ENCODE data around the gene GSTO2.

Gene GSTO2

GRCh38 chr10:104345515-104345914, 76.5 kb downstream of the GSTO2 start:
- in situ Hi-C loops (cut with MboI; ENCODE audit: low pct_unique_long_range_greater_than_20kb, low sequenced_read_pairs, unreplicated experiment) = loop anchor here (5.0 to 10.0 kb wide), 2 partner anchors 33 to 51 kb away; no protein-coding TSS in a partner anchor

DNA sequence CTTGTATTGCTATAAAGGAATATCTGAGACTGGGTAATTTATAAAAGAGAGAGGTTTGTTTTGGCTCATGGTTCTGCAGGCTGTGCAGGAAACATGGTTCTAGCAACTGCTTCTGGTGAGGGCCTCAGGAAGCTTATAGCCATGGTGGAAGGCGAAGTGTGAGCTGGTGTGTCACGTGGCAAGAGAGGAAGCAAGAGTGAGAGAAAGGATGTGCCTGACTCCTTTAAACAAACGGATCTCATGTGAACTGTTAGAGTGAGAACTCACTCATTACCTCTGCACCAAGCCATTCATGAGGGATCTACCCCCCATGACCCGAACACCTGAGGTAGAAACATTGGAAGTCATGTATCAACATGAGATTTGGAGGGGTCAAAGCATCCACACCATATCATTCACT, 77.0 kb downstream of the GSTO2 start:
- in situ Hi-C loops (cut with MboI; ENCODE audit: low pct_unique_long_range_greater_than_20kb, low sequenced_read_pairs, unreplicated experiment) = loop anchor here (5.0 to 10.0 kb wide), 2 partner anchors 34 to 51 kb away; no protein-coding TSS in a partner anchor
- TF ChIP-seq, protein P1, sequence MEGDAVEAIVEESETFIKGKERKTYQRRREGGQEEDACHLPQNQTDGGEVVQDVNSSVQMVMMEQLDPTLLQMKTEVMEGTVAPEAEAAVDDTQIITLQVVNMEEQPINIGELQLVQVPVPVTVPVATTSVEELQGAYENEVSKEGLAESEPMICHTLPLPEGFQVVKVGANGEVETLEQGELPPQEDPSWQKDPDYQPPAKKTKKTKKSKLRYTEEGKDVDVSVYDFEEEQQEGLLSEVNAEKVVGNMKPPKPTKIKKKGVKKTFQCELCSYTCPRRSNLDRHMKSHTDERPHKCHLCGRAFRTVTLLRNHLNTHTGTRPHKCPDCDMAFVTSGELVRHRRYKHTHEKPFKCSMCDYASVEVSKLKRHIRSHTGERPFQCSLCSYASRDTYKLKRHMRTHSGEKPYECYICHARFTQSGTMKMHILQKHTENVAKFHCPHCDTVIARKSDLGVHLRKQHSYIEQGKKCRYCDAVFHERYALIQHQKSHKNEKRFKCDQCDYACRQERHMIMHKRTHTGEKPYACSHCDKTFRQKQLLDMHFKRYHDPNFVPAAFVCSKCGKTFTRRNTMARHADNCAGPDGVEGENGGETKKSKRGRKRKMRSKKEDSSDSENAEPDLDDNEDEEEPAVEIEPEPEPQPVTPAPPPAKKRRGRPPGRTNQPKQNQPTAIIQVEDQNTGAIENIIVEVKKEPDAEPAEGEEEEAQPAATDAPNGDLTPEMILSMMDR (IDR thresholded peaks at IDR 0.05; ENCODE audit: extremely low read depth, insufficient read depth, missing control alignments) = no peak

More at GRCh38 chr10:104345515-104345914, 76.5 kb downstream of the GSTO2 start:
- DNase-seq (ENCODE audit: low spot score) = no peak
- TF ChIP-seq, protein P1 (IDR thresholded peaks at IDR 0.05; ENCODE audit: extremely low read depth, insufficient read depth, missing control alignments) = no peak

DNA sequence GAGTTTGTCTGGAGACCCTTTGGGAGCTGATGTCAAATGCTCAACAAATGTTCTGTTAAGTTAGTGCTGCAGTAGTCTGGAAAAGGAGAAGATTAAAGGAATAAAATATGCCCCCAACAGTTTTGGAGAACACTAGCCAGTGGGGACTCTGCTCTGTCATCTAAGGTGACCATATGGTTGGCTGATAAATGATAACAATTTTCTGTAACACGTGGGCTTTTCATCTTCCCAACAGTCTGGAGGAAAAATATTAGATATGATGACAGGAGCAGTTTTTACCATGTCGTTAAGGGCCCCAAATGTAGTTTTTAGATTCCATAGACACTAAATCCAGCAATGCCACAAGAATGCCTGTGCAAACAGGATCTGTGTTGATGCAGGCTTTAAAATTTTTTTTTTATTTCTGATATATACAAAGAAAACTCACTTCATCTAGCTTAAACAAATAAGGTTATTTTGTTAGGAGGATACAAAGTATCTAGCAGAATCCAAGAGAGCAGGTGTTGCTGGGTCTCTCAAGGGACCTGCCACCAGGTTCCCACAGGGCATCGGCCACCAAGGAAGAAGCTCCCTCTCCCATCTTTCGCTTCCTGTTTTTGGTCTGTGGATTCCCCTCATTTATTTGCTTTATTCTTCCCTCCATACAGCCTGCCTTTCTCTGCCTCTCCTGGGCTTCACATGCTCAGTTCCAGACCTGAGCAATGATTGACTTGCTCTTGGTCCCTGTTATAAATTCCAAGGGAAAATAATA, 78.5 kb downstream of the GSTO2 start:
- TF ChIP-seq, protein P1 (IDR thresholded peaks at IDR 0.05; ENCODE audit: extremely low read depth, insufficient read depth, missing control alignments) = no peak
- in situ Hi-C loops (cut with MboI; ENCODE audit: low pct_unique_long_range_greater_than_20kb, low sequenced_read_pairs, unreplicated experiment) = loop anchor here (5.0 to 10.0 kb wide), 2 partner anchors 35 to 53 kb away; no protein-coding TSS in a partner anchor
- DNase-seq (ENCODE audit: low spot score) = no peak

More for the DNA sequence above, 77.0 kb downstream of the GSTO2 start:
- DNase-seq (ENCODE audit: low spot score) = no peak

- in situ Hi-C loops (cut with MboI; ENCODE audit: low pct_unique_long_range_greater_than_20kb, low sequenced_read_pairs, unreplicated experiment) = loop anchor here (5.0 to 10.0 kb wide), 2 partner anchors 36 to 54 kb away; no protein-coding TSS in a partner anchor
- no peak for DNase-seq (ENCODE audit: low spot score)
- TF ChIP-seq, protein P1 (IDR thresholded peaks at IDR 0.05; ENCODE audit: extremely low read depth, insufficient read depth, missing control alignments) = no peak
These were observed 79.6 kb downstream of the GSTO2 start for GRCh38 chr10:104348601-104349000.

GRCh38 chr10:104349623-104350126, 80.7 kb downstream of the GSTO2 start:
- peak; percentile 41 for DNase-seq (ENCODE audit: low spot score)
- in situ Hi-C loops (cut with MboI; ENCODE audit: low pct_unique_long_range_greater_than_20kb, low sequenced_read_pairs, unreplicated experiment) = loop anchor here (5.0 to 10.0 kb wide), 2 partner anchors 37 to 55 kb away; no protein-coding TSS in a partner anchor
- TF ChIP-seq, protein P1 (IDR thresholded peaks at IDR 0.05; ENCODE audit: extremely low read depth, insufficient read depth, missing control alignments) = no peak

DNA sequence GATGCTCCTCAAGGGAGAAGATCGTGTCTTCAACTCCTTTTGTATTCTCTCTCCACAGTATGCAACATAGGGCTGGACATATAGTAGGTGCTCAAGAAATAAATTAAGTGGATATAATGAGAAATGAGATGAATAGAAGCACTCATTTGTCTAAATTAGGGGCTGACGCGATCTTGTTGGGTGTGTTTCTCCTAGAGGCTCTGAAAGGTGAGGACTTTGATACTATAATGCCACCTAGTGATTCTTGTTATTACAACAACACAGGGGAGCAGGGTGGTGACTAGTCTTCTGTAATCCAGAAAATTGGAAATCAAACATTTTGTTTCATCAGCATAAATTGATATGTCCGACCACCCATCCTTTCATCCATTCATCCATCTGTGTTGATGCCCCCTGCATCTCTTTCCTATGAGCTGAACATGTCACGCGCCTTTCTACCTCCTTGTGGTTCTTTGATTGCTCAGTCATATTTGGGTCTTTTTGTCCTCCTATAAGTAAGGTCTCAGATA, 81.2 kb downstream of the GSTO2 start:
- in situ Hi-C loops (cut with MboI; ENCODE audit: low pct_unique_long_range_greater_than_20kb, low sequenced_read_pairs, unreplicated experiment) = no loop called here
- TF ChIP-seq, protein P1 (IDR thresholded peaks at IDR 0.05; ENCODE audit: extremely low read depth, insufficient read depth, missing control alignments) = peak; percentile 58
- peak; percentile 52 for DNase-seq (ENCODE audit: low spot score)

All from GM13977 (cell line).